Esophagus squamous epithelium (tissue), 4 donors: ENCODE measurements around the gene MRGPRD.

Source experiments
- CTCF ChIP-seq, 6 experiments: fragments of 450-650 bp in 4 of 6; fragments of 200-600 bp in 2 of 6; sonication (generic) in 2 of 6; IDR thresholded peaks; one replicate each; pipeline ENCODE4 v1.5.1; 2016 to 2019; ENCODE audit warnings: antibody characterized with exemption in 6 of 6, mild to moderate bottlenecking in 4 of 6, moderate library complexity in 4 of 6
- POLR2A ChIP-seq, 4 donors: fragments of 450-650 bp; IDR thresholded peaks; one replicate each; pipeline ENCODE4 v1.6.1; 2017; ENCODE audit warnings: antibody characterized with exemption in 4 of 4, mild to moderate bottlenecking in 4 of 4, moderate library complexity in 3 of 4

GRCh38 chr11:68939583-68940555, 40.9 kb downstream of the MRGPRD start:
- no peak for TF ChIP-seq CTCF (IDR thresholded peaks at IDR 0.05)
- no peak for TF ChIP-seq POLR2A (IDR thresholded peaks at IDR 0.05)
